Kidney epithelial cell (primary cell): ENCODE results near the gene BBX. TPM values are rescaled to one million over a fixed set of nuclear protein-coding genes. Genes with fewer than 3 reads are reported as not detected.
"Not testable (repeated sequence)": the region's sequence is repeated elsewhere in the genome, so short reads cannot be mapped to it uniquely, and the experiment has no call there.

ENCODE experiments used
- DNase-seq: peaks from one replicate; pipeline ENCODE4 v3.0.0-alpha.2; 2010; ENCODE audit warnings: low read depth
- H3K27me3 ChIP-seq: 2 replicates; pipeline ENCODE4 v1.6.0; 2011; ENCODE audit warnings: low read length; ENCODE audit not compliant: control insufficient read depth, insufficient read depth
- H3K36me3 ChIP-seq: 2 replicates; pipeline ENCODE4 v1.5.1; 2011; ENCODE audit warnings: low read length; ENCODE audit not compliant: control insufficient read depth, insufficient read depth
- H3K4me3 ChIP-seq: 2 replicates; pipeline ENCODE4 v1.5.1; 2011; ENCODE audit warnings: low read depth, mild to moderate bottlenecking, control low read depth, low read length
- CTCF ChIP-seq: IDR thresholded peaks from 2 replicates; pipeline ENCODE4 v1.5.1; 2011; ENCODE audit warnings: mild to moderate bottlenecking, moderate library complexity, low read length, control low read depth, inconsistent platforms; ENCODE audit not compliant: insufficient read depth, poor library complexity, severe bottlenecking
- total RNA-seq: library from RNA; depleted of rRNA; stranded (reverse); fragments of >200 nt; gene quantifications from 2 replicates; pipeline ENCODE4 v1.2.3, GENCODE V29; 2015

Gene BBX
- total RNA-seq, 1 donor from 2014 or later = 50.7 TPM

GRCh38 chr3:107561980-107562379, 39.2 kb downstream of the BBX start:
- H3K4me3 ChIP-seq = no peak overlapping the region
- H3K36me3 ChIP-seq = no peaks in the 10 kb centered on the region
- no peak for TF ChIP-seq CTCF
- DNase-seq = no peak
- no peaks in the 10 kb centered on the region for H3K27me3 ChIP-seq

- Histone ChIP-seq H3K27me3 (no peaks in the 10 kb centered on the region), H3K4me3 (no peak overlapping the region), H3K36me3 (no peaks in the 10 kb centered on the region)
- TF ChIP-seq CTCF = no peak
- DNase-seq = no peak
Observed at GRCh38 chr3:107562969-107563529, 40.3 kb downstream of the BBX start.

GRCh38 chr3:107565244-107565643, 42.5 kb downstream of the BBX start:
- H3K27me3 ChIP-seq, H3K36me3 ChIP-seq, H3K4me3 ChIP-seq, DNase-seq: not testable (repeated sequence)

GRCh38 chr3:107571089-107571488, 48.3 kb downstream of the BBX start:
- H3K4me3 ChIP-seq, H3K27me3 ChIP-seq, H3K36me3 ChIP-seq, DNase-seq: not testable (repeated sequence)

- H3K4me3 ChIP-seq, H3K36me3 ChIP-seq, DNase-seq, H3K27me3 ChIP-seq: not testable (repeated sequence)
Observed at GRCh38 chr3:107571492-107571891, 48.7 kb downstream of the BBX start.

GRCh38 chr3:107574650-107575049, 51.9 kb downstream of the BBX start:
- peak; percentile 21 for DNase-seq
- Histone ChIP-seq H3K36me3 (no peaks in the 10 kb centered on the region), H3K27me3 (no peaks in the 10 kb centered on the region)

GRCh38 chr3:107578091-107578490, 55.3 kb downstream of the BBX start:
- DNase-seq = no peak
- Histone ChIP-seq H3K36me3 (no peaks in the 10 kb centered on the region), H3K4me3 (no peak overlapping the region), H3K27me3 (no peaks in the 10 kb centered on the region)
- no peak for TF ChIP-seq CTCF

More at GRCh38 chr3:107574650-107575049, 51.9 kb downstream of the BBX start:
- peak; percentile 55 for TF ChIP-seq CTCF
- no peak overlapping the region for H3K4me3 ChIP-seq
